ENCODE measurements around the gene UTP25.

Gene UTP25

DNA sequence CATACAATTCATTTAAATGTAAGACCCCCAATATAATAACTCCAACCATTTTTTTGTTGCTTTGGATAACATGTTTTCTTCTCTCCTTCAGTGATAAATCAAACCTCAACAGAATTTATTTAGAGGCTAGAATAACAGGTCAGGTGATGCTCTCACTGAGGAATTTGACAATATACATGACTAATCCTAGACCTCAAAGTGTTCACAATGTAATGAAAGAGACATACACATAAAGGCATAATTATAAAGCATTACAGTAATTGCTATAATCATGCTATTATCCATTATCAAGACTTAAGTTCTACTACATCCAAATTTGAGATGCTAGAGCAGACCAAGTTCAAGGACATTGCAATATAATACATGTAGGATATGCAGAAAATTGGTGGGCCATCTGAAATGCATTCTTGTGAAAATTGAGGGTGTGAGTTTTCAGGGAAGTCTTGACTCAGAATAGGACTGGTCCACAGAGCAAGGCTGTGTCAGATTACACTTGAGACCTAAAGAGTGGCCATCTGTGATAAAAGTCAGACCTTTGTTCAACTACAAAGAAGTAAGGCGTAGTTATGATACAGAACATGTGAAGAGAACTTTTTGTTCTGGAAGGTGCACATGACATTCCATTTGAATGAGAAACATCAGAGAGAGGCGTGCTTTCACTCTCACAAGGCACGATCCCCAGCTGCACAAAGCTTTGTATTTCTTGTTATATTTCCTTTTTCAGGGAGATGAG is 45.5 kb downstream of the UTP25 start:
- peak; percentile 64 for DNase-seq (ENCODE audit: low spot score)

GRCh38 chr1:209875515-209875914 is 47.7 kb downstream of the UTP25 start:
- peak; percentile 73 for DNase-seq (ENCODE audit: low spot score)

- DNase-seq (ENCODE audit: low spot score) = no peak
Measured at GRCh38 chr1:209876078-209876800, 48.5 kb downstream of the UTP25 start.

- no peak for DNase-seq (ENCODE audit: low spot score)
Measured at GRCh38 chr1:209877087-209877764, 49.5 kb downstream of the UTP25 start.

DNA sequence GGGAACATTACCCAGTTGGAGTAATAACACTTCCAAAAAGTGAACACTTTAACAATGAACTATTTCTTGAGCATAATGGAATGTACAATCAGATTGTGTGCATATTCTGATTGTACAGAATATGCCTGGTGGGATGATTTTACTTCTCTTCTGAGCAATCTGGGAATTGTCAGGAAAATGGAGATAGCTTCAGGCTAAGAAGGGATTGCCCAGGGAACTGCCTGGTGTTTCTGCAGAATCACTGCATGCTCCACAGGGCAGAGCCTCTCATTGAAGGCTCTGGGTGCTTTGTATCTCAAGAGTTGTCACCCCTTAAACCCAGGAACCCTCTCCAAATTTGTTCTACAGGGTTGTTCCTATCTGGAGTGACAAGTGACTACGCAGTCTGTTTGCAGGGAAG is 51.2 kb downstream of the UTP25 start:
- DNase-seq (ENCODE audit: low spot score) = no peak

DNA sequence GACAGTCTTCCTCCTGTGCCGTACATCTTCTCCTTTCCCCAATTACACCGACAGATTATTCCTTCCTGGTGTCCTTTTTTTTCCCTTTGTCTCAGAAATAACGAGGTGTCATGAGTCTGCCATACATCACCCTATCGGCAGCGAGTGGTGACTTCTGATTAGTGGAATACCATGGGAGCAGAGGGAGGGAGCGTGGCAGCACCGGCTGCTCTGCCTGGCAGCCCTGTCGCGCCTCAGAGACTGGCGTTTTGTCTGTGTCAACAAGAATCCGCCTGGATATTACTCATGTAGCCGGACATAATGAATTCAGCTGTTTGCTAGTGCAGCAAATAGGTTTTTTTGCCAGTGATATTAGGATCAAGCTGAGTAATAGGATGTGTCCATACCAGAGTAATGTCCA is 51.8 kb downstream of the UTP25 start:
- peak; percentile 91 for DNase-seq (ENCODE audit: low spot score)

DNA sequence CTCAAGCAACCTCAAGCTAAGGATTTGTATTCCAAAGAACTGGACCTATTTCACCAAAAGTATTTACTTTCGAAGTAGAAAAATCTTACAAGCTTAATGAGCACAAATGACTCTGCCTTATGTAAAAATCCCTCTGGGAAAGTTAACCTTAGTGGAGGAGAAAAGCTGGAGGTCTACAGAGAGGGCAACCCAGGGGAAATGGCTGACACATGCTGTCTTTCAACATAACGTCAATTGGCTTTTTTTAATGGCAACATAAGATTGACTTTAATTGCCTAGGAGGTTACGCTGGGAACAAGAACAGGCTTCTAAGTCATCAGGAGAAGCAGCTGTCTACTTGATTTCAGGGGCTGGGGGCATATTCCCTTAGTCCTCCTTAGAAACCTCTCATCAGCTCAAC is 52.3 kb downstream of the UTP25 start:
- no peak for DNase-seq (ENCODE audit: low spot score)

DNA sequence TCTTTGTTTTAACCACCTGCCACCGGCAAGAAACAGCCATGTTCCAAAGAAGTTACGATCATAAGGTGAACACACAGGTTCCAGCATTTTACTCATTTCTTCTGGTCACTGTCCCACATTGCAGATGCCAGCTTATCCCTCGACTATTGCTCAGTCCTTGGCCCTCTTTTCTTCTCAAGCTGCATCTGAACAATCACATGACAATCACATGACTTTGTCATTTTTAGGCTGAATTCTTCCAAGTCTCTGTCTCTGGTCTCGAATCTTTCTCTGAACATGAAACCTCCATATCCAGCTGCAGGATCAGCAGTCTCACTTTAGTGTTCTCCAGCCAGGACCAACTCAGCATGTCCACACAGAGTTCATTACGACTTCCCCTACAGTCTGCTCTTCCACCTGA is 53.8 kb downstream of the UTP25 start:
- DNase-seq (ENCODE audit: low spot score) = no peak

DNA sequence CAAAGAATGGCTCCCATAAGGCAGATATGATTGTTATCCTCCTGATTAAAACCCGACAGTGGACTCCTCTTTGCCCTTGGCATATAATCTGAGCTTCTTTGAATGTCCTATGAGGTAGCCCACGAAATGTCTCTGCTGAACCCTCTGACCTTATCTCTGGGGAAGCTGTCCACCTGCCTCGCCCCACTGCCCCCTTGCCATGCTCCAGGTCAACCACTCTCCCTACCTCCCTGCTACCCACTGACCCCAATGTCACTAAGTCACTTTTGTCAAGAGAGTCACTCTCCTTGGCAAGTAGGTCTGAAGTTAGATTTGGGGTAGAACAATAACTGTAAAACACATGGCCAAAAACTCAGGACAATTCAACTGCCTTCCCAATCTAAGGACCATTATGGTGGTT is 54.5 kb downstream of the UTP25 start:
- no peak for DNase-seq (ENCODE audit: low spot score)

DNA sequence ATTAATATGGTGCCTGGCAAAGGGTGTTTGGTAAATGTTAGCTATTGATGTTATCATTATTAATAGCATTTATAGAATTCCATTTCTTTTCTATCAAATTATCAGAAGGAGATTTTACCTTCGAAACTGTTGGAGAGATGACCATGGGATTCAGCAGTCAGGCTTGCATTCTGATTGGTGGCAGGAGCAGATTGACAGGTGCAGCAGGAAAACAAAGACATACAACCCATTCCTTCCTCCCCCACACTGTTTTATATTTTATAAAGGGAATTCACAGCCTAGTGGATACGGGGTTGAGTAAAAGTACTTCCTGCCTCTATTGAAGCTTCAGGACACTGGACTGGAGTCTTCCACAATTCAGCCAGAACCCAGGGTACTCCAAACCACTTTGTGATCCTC is 55.2 kb downstream of the UTP25 start:
- DNase-seq (ENCODE audit: low spot score) = no peak

- peak; percentile 92 for DNase-seq (ENCODE audit: low spot score)
Measured at GRCh38 chr1:209883341-209883971, 55.7 kb downstream of the UTP25 start.

- peak; percentile 80 for DNase-seq (ENCODE audit: low spot score)
Measured at GRCh38 chr1:209884249-209884648, 56.5 kb downstream of the UTP25 start.

DNA sequence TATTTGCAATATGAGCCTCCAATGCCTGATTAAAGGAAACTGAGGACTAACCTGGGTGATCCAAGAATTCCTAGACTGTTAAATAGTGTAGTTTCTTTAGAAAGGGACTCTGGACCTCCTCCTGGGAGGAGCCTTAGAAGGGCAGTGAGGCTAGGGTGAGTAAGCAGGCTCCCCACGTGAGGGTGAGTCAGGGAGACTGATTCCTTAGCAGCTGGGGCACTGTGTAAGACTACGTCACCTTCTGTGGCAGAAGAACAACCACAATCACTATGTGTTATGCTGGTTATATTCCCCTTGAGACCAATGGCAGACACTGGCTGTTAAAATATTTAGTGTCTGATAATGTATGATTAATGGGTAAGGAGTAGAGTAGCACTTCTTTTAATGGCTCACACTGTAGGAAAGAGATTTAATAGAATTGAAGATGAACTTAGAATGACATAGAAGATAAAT is 56.9 kb downstream of the UTP25 start:
- DNase-seq (ENCODE audit: low spot score) = peak; percentile 99

DNA sequence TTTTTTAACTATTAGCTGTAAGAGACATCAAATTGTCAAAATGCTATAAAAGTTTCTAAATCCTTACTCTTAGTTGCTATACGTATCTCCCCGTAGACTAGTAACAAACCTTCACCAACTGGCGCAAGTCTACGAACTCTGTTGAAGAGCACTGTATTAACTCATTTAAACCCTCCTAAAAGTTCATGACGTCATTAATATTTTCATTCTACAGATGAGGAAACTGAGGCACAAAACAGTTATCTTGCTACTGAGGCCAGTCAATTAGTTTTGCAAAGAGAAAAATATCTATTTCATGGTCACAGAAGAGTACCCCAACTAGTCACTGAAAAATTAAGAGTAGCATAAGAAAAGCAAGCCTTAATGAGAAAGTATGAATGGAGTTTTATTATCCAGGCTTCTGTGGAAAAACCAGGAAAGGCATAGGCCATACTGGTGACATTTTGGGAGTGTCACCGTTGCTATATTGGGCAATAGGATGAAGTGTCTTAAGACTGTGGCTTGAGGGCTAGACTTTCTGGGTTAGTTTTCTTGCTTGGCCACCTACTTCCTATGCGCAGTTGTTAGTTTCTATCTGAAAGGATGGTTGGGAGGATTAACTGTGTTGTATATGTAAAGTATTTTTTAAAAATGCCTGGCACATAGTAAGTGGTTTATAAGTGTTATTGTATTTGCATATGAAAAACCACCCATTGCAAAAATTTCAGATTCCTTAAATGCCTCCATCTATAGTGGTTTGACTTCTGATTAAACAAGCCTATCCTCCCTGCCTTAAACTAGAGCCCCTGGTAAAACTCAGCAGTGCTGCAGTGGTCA is 57.8 kb downstream of the UTP25 start:
- DNase-seq (ENCODE audit: low spot score) = peak; percentile 6

DNA sequence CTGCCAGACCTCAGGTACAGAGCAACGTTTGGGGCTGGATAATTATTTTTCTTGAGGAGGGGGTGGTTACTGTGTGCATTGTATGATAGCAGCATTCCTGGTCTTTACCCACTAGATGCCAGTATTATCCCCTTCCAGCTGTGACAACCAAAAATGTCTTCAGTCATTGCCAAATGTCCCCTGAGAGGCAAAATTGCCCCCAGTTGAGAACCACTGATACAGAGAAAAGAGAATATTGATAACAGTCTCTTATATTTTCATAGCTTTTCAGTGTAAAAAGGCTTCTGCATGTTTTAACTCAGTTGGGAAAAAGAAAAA is 58.4 kb downstream of the UTP25 start:
- DNase-seq (ENCODE audit: low spot score) = peak; percentile 29

- peak; percentile 0 for DNase-seq (ENCODE audit: low spot score)
Measured at GRCh38 chr1:209888291-209889076, 60.7 kb downstream of the UTP25 start.

DNA sequence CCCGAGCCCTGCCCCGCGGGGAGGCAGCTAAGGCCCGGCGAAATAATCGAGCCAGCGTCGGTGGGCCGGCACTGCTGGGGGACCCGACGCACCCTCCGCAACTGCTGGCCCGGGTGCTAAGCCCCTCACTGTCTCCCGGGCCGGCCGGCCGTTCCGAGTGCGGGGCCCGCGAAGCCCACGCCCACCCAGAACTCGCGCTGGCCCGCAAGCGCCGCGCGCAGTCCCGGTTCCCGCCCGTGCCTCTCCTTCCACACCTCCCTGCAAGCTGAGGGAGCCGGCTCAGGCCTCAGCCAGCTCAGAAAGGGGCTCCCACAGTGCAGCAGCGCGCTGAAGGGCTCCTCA is 61.3 kb downstream of the UTP25 start:
- DNase-seq (ENCODE audit: low spot score) = peak; percentile 0

GRCh38 chr1:209890641-209891330 is 63.0 kb downstream of the UTP25 start:
- peak; percentile 10 for DNase-seq (ENCODE audit: low spot score)

DNA sequence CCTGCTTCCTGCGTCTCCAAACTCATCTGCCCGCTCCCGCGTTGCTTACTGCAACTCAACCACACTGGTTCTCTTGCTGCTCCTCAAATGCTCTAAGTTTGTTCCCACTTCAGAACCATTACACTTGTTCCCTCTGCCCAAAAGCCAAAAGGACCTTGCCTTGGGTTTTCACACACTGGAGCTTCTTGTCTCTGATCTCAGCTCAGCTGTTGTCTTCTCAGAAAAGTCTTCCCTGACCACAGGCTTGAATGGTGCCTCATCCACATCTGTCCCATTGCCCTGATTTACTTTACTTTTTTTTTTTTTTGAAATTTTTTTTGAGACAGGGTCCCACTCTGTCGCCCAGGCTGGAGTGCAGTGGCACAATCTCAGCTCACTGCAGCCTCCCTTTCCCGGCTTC is 66.0 kb downstream of the UTP25 start:
- peak; percentile 0 for DNase-seq (ENCODE audit: low spot score)

- DNase-seq (ENCODE audit: low spot score) = peak; percentile 96
Measured at GRCh38 chr1:209895709-209896108, 67.9 kb downstream of the UTP25 start.

DNA sequence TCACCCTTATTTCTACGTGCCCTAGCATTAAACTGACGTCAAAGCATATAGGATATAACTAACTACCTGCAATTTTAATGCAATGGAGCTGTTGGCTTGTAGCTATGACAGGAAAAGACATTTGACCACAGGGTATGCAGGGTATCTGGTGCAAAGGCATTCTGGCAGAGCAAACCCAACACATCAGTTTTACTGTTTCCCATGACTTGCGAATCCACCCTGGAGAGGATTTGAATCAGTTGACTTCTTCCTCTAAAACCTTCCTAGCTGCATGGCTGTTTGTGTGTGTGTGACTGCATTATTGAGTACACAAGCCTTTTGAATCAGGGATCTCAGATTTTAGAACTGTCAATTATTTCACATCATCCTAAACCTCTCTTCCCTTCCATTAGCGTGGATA is 68.6 kb downstream of the UTP25 start:
- peak; percentile 79 for DNase-seq (ENCODE audit: low spot score)
